GM18873 (cell line): Measurements from ENCODE around the gene KAT6B.

Source experiments
- ATAC-seq: cut with Tn5 transposase; IDR thresholded peaks from one replicate; pipeline ENCODE4 v1.9.1; 2021; ENCODE audit warnings: mild to moderate bottlenecking, moderate library complexity, moderate number of reproducible peaks; ENCODE audit not compliant: unreplicated experiment, low FRiP score

The KAT6B gene

GRCh38 chr10:74944205-74944604 lies 117.8 kb downstream of the KAT6B start:
- ATAC-seq, result no peak

GRCh38 chr10:74947781-74948401 lies 121.5 kb downstream of the KAT6B start:
- ATAC-seq, result no peak

GRCh38 chr10:74949034-74949832 lies 122.8 kb downstream of the KAT6B start:
- ATAC-seq, result no peak

GRCh38 chr10:74949843-74950765 lies 123.7 kb downstream of the KAT6B start:
- ATAC-seq, result no peak

- no peak for ATAC-seq
Observed at GRCh38 chr10:74953214-74953613, 126.8 kb downstream of the KAT6B start.

- ATAC-seq, result no peak
Observed at GRCh38 chr10:74955796-74956195, 129.4 kb downstream of the KAT6B start.

- no peak for ATAC-seq
Observed at GRCh38 chr10:74956555-74957111, 130.2 kb downstream of the KAT6B start.

- no peak for ATAC-seq
Observed at GRCh38 chr10:74957285-74957961, 131.0 kb downstream of the KAT6B start.

- no peak for ATAC-seq
Observed at GRCh38 chr10:74958316-74958715, 131.9 kb downstream of the KAT6B start.

- no peak for ATAC-seq
Observed at GRCh38 chr10:74960670-74961069, 134.3 kb downstream of the KAT6B start.

- no peak for ATAC-seq
Observed at GRCh38 chr10:74962517-74962916, 136.1 kb downstream of the KAT6B start.

GRCh38 chr10:74963549-74963948 lies 137.1 kb downstream of the KAT6B start:
- ATAC-seq, result no peak

- no peak for ATAC-seq
Observed at GRCh38 chr10:74967911-74968666, 141.7 kb downstream of the KAT6B start.

GRCh38 chr10:74968667-74969061 lies 142.3 kb downstream of the KAT6B start:
- ATAC-seq, result no peak

GRCh38 chr10:74969093-74969492 lies 142.7 kb downstream of the KAT6B start:
- no peak for ATAC-seq

GRCh38 chr10:74969530-74969929 lies 143.1 kb downstream of the KAT6B start:
- no peak for ATAC-seq

GRCh38 chr10:74973741-74974392 lies 147.5 kb downstream of the KAT6B start:
- ATAC-seq, result no peak

- ATAC-seq, result no peak
Observed at GRCh38 chr10:74975758-74976157, 149.4 kb downstream of the KAT6B start.

- ATAC-seq, result no peak
Observed at GRCh38 chr10:74976565-74976964, 150.2 kb downstream of the KAT6B start.
